ES-I3 (cell line): ENCODE measurements around the gene MEGF11.
"Not testable (repeated sequence)": the region's sequence is repeated elsewhere in the genome, so short reads cannot be mapped to it uniquely, and the experiment has no call there.

Source experiments
- H3K36me3 ChIP-seq: 2 replicates; pipeline ENCODE4 v1.6.1; 2013; ENCODE audit warnings: mild to moderate bottlenecking, low read length, control low read depth, moderate library complexity; ENCODE audit not compliant: insufficient read depth
- H3K4me1 ChIP-seq: 2 replicates; pipeline ENCODE4 v1.6.1; 2013; ENCODE audit warnings: mild to moderate bottlenecking, control low read depth, low read length; ENCODE audit not compliant: insufficient read depth
- H3K9ac ChIP-seq: 2 replicates; pipeline ENCODE4 v1.6.1; 2013; ENCODE audit warnings: low read depth, mild to moderate bottlenecking, low read length, moderate library complexity
- H3K9me3 ChIP-seq: 2 replicates; pipeline ENCODE4 v1.6.1; 2013; ENCODE audit warnings: mild to moderate bottlenecking, low read length, moderate library complexity; ENCODE audit not compliant: control insufficient read depth, insufficient read depth

Gene MEGF11

DNA sequence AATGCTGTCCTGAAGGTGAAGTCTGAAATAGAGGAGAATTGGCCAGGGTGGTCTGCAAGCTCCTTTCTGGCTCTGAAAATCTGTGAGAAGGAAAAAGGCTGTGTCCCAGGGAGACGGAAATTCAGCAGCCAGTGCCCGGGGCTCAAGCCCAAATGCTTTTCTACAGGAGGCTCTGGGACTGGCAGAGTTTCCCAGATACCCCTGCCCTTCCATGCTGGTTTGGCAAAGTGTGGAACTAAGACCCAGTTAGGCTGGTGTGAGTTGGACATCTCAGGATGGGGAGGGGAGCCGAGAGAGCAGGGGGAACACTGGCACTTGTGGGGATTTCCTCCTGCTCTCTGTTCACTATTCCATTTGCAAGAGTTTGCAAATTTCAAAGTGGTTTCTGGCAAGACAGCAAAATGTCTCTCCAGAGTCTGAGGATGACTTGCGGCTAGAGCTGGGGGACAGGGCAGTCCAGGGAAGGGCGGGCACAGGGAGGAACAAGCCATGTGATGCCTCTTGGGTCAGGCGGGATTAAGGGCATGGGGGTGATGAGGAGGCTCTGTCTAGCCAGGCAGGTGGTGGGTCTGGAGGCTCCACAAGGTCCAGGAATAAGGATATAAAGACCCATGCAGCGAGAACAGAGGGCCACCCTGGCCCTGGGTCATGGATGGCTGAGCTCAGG lies 231.9 kb downstream of the MEGF11 start:
- Histone ChIP-seq H3K9me3 (no peaks in the 10 kb centered on the region), H3K9ac (no peak overlapping the region), H3K36me3 (no peaks in the 10 kb centered on the region), H3K4me1 (peaks cover 12% of the 10 kb centered on the region; the same call in 1 of the 2 replicates)

DNA sequence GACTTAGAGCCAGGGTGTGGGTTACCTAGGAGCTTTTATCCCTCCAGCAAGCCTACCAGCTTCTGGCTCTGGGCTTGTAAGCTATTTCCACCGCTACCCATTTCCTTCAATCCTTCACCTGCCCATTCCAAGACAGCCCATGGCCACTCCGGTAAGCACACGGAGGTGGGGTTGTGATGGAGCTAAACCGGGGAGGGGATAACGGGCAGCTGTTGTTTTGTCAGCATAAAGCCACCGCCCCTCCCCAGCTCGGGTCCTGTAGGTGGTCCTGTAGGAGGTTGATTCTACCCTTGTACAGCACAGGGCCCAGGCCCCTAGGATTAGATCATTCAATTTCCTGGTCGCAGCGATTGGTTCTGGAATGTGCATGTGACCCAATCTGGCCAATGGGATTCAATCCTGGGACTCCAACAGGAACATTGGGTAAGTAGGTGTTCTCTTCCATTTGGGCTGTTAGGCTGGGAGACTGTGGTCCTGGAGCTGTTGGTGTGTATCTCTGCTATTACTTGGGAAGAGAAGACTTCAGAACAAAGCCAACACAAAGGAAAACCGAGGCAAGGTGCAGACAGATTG lies 233.6 kb downstream of the MEGF11 start:
- no peak overlapping the region for H3K9ac ChIP-seq
- H3K4me1 ChIP-seq = peaks cover 7% of the 10 kb centered on the region; the same call in 1 of the 2 replicates
- no peaks in the 10 kb centered on the region for H3K36me3 ChIP-seq
- no peaks in the 10 kb centered on the region for H3K9me3 ChIP-seq

DNA sequence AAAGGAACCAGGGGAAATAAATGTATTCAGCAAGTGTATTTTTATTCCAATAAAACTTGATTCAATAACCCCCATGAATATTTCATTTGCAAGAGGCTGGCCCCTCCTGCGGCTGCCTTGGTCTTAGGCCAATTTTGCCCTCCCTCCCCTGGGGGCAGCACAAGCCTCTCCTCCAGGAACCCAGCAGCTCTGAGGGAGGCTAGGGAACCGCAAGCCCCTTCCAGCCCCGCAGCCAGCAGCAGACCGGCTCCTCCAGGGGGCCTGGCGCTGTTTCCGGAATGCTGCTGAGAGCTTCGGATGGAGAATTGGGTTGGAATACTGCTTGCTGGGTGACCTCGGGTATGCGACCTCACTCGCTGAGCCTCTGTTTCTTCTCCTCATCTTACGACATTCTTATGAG lies 234.2 kb downstream of the MEGF11 start:
- Histone ChIP-seq H3K4me1 (peaks cover 7% of the 10 kb centered on the region; the same call in 1 of the 2 replicates), H3K36me3 (no peaks in the 10 kb centered on the region), H3K9ac (no peak overlapping the region), H3K9me3 (no peaks in the 10 kb centered on the region)

DNA sequence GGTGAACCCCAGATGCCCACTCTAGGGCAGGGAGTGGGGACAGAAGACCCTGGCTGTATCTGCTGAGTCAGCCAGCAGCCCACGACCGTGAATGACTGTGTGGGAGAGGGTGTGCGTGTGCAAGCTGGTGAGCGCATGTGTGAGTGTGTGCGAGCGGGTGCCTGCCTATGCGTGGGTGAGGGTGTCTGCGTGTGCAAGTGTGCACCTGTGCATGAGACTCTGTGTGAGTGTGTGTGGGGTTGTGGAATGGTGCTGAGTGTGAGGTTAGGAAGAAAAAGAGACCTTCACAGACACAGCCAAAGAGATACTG lies 235.1 kb downstream of the MEGF11 start:
- no peaks in the 10 kb centered on the region for H3K9me3 ChIP-seq
- H3K9ac ChIP-seq = no peak overlapping the region
- no peaks in the 10 kb centered on the region for H3K36me3 ChIP-seq
- H3K4me1 ChIP-seq = peaks cover 7% of the 10 kb centered on the region; the same call in 1 of the 2 replicates

DNA sequence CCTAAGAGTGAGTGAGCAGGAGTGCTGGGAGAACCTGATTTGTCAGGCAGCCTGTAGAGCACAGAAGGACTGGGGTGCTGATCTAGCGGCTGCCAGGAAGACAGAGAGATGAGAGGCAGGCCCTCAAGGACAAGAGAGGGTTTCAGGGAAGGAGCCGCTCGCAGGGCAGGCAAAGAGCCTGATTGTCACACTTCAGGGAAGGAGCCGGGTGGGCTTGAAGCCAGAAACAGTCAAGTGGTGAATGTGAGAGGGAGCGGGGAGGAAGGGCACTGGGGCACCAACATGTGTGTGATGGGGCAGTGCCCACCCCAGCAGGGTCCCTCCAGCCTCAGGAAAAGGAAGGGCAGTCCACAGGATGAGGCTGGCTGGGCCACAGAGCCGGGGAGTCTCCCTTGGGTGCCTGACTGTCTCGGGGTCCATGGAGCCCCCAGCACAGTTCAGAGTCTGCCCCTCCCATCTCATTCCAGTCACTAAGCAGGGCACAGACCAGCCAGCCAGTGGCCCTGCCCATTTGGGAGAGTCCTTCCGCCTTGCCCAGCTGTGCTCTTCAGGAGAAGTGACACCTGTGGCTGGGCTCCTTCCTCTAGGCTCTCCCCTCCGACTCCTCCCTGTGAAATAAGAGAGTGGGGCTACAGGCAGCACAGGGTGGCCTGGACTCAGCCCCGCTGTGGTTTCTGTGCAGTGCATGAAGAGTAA lies 235.6 kb downstream of the MEGF11 start:
- Histone ChIP-seq H3K36me3 (no peaks in the 10 kb centered on the region), H3K9ac (no peak overlapping the region), H3K4me1 (peaks cover 7% of the 10 kb centered on the region; the same call in 1 of the 2 replicates), H3K9me3 (no peaks in the 10 kb centered on the region)

DNA sequence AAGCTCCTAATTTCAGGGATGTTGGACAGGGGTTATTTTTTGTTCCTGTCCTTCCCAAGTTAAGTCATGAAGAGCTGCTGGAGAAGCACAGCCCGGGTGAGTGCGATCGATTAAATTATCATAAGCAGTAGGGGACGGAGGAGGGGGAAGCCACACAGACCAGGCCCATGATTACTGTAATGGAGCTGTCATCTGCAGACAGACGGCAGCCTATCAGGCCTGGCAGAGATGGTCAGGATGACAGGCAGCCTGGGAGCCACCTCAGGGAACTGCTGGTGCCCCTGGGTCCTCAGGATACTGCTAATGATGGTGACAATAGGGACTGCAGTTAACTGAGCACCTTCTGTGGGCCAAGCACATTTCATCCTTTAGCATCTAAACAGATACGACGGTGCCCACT lies 236.6 kb downstream of the MEGF11 start:
- Histone ChIP-seq H3K9ac (no peak overlapping the region), H3K36me3 (no peaks in the 10 kb centered on the region), H3K9me3 (no peaks in the 10 kb centered on the region), H3K4me1 (peaks cover 7% of the 10 kb centered on the region; the same call in 1 of the 2 replicates)

DNA sequence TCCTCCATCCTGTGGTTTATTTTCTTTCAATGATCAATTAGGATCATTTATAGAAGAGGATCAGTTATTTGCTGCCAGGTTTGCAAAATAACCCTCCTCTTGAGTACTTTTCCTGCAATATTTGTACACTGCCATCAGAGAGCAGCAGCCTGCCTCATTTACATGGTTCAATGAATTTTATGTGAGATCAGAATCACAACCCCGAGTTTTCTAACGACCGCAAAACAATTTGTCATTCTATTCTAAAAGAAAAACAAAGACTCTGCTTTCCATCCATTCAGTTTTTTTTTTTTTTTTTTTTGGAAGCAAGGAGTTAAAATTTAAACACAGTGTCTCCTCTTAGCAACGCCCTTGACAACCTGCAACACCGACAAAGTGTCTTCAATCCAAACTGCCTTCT lies 237.4 kb downstream of the MEGF11 start:
- Histone ChIP-seq H3K36me3 (no peaks in the 10 kb centered on the region), H3K4me1 (peaks cover 7% of the 10 kb centered on the region; the same call in 1 of the 2 replicates), H3K9me3 (no peaks in the 10 kb centered on the region), H3K9ac (no peak overlapping the region)

DNA sequence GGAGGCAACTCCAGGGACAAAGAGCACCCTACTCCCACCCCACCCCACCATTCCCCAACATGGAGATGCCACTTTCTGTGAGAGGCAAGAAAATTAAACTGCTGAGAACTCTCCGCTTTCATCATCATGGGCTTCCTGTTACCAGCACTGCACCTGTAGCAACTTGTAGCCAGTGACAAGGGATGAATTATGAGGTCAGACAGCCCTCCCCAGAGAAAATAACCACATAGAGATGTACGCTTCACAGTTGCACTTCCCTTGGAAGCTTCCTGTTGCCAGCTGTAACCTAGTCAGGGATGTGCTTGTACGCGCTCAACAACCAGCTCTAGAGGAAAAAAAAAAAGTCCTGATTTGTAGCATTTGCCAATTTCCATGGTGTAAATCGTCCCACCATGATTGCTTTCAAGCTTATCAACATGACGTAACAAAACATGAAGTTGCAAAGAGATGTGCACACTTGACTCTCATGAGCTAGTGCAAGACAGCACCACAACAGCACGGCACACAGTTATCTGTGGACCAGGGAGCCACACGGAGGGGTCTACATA lies 238.8 kb downstream of the MEGF11 start:
- Histone ChIP-seq H3K9me3 (no peaks in the 10 kb centered on the region), H3K36me3 (no peaks in the 10 kb centered on the region), H3K4me1 (peaks cover 2% of the 10 kb centered on the region; the same call in 1 of the 2 replicates), H3K9ac (no peak overlapping the region)

DNA sequence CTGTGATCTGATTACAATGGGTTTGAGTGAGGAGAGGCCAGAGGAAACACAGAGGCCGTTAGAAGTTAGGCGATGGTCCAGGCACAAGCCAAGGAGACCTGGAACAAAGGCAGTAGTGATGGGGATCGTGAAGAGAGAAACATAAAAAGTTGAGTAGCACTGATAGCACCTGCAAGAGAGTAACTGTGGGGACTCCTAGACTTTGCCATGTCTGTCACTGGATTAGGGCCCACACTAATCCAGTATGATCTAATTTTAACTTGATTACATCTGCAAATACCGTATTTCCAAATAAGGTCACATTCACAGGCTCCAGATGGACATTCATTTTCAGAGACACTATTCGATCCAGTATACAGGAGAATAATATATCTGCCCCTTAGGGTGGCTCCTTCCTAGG lies 239.5 kb downstream of the MEGF11 start:
- H3K9ac ChIP-seq = no peak overlapping the region

DNA sequence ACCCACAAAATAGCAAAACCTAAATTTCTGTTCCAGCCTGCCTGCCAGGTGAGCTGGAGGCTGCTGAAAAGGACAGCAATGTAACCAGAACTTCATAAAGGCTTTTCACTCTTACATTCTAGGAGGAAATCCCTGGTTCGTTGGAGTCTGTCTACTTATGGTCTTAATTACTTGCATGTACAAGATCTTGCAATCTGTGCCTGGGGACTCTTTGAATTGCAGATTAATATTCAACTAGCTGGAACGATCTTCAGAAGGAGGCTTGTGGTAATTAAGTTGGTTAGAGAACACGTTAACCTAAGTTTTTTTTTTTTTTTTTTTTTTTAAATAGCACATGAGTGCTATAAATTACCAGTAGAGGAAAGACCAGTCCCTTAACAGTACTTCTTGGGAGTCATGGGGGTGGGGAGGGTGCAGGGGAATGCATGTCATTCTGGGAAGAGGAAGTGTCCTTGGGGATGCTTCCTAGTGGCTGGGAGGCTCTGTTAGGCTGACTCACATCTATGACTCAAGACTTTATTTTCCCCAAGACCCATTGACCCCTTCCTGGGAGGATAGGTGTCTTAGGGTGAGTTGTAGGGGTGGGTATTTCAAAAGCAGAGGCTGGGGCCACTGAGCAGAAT lies 244.5 kb downstream of the MEGF11 start:
- no peaks in the 10 kb centered on the region for H3K36me3 ChIP-seq
- no peaks in the 10 kb centered on the region for H3K4me1 ChIP-seq
- H3K9ac ChIP-seq = no peak overlapping the region
- no peaks in the 10 kb centered on the region for H3K9me3 ChIP-seq

More for the DNA sequence above, 239.5 kb downstream of the MEGF11 start:
- no peaks in the 10 kb centered on the region for H3K4me1 ChIP-seq
- no peaks in the 10 kb centered on the region for H3K9me3 ChIP-seq
- H3K36me3 ChIP-seq = no peaks in the 10 kb centered on the region

DNA sequence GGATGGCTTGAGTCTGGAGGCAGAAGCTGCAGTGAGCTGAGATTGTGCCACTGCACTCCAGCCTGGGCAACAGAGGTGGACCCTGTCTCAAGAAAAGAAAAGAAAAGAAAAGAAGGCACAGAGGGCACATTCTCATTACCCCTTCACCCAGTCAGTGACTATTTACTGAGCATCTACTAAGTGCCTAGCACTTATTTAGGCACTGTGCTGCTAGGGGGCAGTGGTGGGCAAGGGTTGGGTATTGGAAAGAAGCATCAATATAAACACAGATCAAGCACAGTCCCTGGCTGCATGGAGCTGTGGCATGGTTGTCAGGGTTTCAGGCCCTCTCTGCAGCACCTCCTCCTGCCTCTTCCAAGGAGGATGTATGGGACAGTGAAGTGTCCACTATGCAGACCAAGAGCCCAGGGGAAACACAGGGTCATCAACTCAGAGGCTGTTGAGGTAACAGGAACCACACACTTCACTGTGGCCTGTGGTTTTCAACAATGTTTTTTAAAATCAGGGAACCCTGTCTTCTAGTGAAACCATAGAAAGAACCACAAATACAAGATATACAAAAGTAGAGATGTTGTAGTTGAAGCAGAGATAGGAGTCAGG lies 245.8 kb downstream of the MEGF11 start:
- no peaks in the 10 kb centered on the region for H3K9me3 ChIP-seq
- H3K9ac ChIP-seq = no peak overlapping the region
- no peaks in the 10 kb centered on the region for H3K36me3 ChIP-seq
- no peaks in the 10 kb centered on the region for H3K4me1 ChIP-seq

DNA sequence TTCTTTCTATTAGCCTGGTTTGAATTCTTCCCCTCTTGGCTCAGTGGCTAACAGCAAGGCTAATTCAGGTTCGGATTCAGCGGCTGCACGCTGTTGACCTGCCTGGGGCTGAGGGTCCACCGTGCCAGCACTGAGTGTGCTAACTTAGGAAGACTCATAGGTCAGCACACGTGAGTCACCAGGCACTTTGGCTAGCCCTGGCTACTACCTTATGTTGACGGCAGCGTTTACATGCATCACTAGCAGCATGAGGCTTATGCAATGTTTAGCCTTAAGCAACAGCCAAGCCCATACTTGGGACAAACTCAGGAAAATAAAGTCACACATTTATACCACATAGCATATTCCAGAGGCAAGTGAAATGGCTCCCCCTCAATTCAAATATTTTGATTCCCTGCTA lies 246.6 kb downstream of the MEGF11 start:
- no peak overlapping the region for H3K9ac ChIP-seq
- H3K36me3 ChIP-seq = no peaks in the 10 kb centered on the region
- no peaks in the 10 kb centered on the region for H3K9me3 ChIP-seq
- H3K4me1 ChIP-seq = no peaks in the 10 kb centered on the region

DNA sequence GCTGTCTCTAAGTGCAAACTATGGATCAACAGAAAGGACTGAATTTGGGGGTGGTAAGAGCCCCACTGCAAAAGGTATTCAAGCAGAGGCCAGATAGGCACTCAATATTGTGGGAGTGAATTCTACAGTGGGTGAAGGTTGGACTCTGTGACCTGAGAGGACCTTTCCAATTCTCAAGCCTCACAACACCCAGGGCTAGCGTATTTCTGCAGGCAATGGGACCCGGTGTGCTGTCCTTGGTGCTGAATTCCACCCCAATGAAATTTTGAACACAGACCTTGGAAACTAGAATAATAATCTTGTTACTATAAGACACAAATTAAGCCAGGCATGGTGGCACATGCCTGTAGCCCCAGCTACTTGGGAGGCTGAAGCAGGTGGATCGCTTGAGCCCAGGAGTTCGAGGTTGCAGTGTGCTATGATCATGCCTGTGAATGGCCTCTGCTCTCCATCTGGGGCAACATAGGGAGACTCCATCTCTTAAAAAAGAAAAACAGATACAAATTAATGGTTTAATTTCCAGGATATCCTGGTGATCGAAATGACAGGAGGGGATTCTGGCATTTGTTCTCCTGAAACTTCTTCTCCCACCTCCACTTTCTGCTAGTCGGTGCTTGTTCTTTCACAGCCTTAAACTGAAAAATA lies 248.8 kb downstream of the MEGF11 start:
- Histone ChIP-seq H3K36me3 (no peaks in the 10 kb centered on the region), H3K9ac (no peak overlapping the region), H3K4me1 (no peaks in the 10 kb centered on the region), H3K9me3 (no peaks in the 10 kb centered on the region)

DNA sequence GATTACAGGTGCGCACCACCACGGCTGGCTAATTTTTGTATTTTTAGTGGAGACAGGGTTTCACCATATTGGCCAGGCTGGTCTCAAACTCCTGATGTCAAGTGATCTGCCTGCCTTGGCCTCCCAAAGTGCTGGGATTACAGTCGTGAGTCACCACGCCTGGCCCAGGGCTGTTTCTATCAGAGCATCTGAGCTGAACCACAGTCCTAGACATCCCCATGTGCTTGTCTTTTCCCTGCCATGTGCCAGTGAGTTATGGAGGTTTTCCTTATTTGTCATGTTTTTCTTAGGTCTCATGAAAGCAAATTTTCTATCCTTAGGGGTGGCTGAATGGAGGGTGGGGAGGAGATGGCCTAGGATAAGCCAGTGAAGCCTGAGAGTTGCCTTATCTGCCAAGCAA lies 250.4 kb downstream of the MEGF11 start:
- not testable (repeated sequence) for H3K36me3 ChIP-seq, H3K9me3 ChIP-seq, H3K4me1 ChIP-seq, H3K9ac ChIP-seq
